Measurements from ENCODE around the gene FRMD6.

Gene FRMD6

GRCh38 chr14:51650716-51651387 is 858 bp upstream of the FRMD6 start:
- H3K4me3 ChIP-seq (ENCODE audit: low read length, poor library complexity, severe bottlenecking) = peak overlapping the region; percentile 83
- H3K79me2 ChIP-seq (ENCODE audit: insufficient read depth, low read length) = 0 out of 2 replicates have a peak, but pooled peaks cover 4% of the 10 kb centered on the region
- no peaks in the 10 kb centered on the region for H3K36me3 ChIP-seq (ENCODE audit: insufficient read depth, low read length)
- H4K20me1 ChIP-seq (ENCODE audit: insufficient read depth, low read length, poor library complexity, severe bottlenecking) = no peaks in the 10 kb centered on the region
- H3K9ac ChIP-seq (ENCODE audit: low read depth, low read length, poor library complexity, severe bottlenecking) = peak overlapping the region; percentile 77
- peaks cover 34% of the 10 kb centered on the region for H3K4me1 ChIP-seq (ENCODE audit: insufficient read depth, low read length, poor library complexity, severe bottlenecking)
- H3K27me3 ChIP-seq (ENCODE audit: insufficient read depth, low read length, poor library complexity, severe bottlenecking) = no peaks in the 10 kb centered on the region
- peak overlapping the region; percentile 79 for H3K4me2 ChIP-seq (ENCODE audit: low read depth, low read length, poor library complexity, severe bottlenecking)
- H3K9me3 ChIP-seq (ENCODE audit: insufficient read depth, low read depth, low read length) = no peaks in the 10 kb centered on the region
- TF ChIP-seq EZH2phosphoT487 (IDR thresholded peaks at IDR 0.05; ENCODE audit: borderline replicate concordance) (no peak), CTCF (conservative IDR thresholded peaks at IDR 0.05; ENCODE audit: low read length) (no peak)
- H2AFZ ChIP-seq (ENCODE audit: low read length) = peak overlapping the region; percentile 97
- H3K9me2 ChIP-seq (replicated peaks; ENCODE audit: low read depth, low read length) = no peaks in the 10 kb centered on the region
- H3F3A ChIP-seq (ENCODE audit: low read depth) = no peaks in the 10 kb centered on the region

GRCh38 chr14:51652168-51653078 is 713 bp downstream of the FRMD6 start:
- no peaks in the 10 kb centered on the region for H3F3A ChIP-seq (ENCODE audit: low read depth)
- peak overlapping the region; percentile 46 for H3K9ac ChIP-seq (ENCODE audit: low read depth, low read length, poor library complexity, severe bottlenecking)

More at GRCh38 chr14:51652168-51653078, 713 bp downstream of the FRMD6 start:
- H3K4me3 ChIP-seq (ENCODE audit: low read length, poor library complexity, severe bottlenecking) = peak overlapping the region; percentile 75
- H3K9me2 ChIP-seq (replicated peaks; ENCODE audit: low read depth, low read length) = no peaks in the 10 kb centered on the region
- no peaks in the 10 kb centered on the region for H3K9me3 ChIP-seq (ENCODE audit: insufficient read depth, low read depth, low read length)
- peaks cover 39% of the 10 kb centered on the region for H3K4me1 ChIP-seq (ENCODE audit: insufficient read depth, low read length, poor library complexity, severe bottlenecking)
- H3K36me3 ChIP-seq (ENCODE audit: insufficient read depth, low read length) = no peaks in the 10 kb centered on the region
- peak overlapping the region; percentile 84 for H2AFZ ChIP-seq (ENCODE audit: low read length)
- H3K79me2 ChIP-seq (ENCODE audit: insufficient read depth, low read length) = 0 out of 2 replicates have a peak, but pooled peaks cover 4% of the 10 kb centered on the region
- no peak; the same call in 1 of the 2 replicates for TF ChIP-seq CTCF (conservative IDR thresholded peaks at IDR 0.05; ENCODE audit: low read length)
- TF ChIP-seq EZH2phosphoT487 (IDR thresholded peaks at IDR 0.05; ENCODE audit: borderline replicate concordance) = no peak
- peaks cover 5% of the 10 kb centered on the region for H3K27me3 ChIP-seq (ENCODE audit: insufficient read depth, low read length, poor library complexity, severe bottlenecking)
- H4K20me1 ChIP-seq (ENCODE audit: insufficient read depth, low read length, poor library complexity, severe bottlenecking) = no peaks in the 10 kb centered on the region
- H3K4me2 ChIP-seq (ENCODE audit: low read depth, low read length, poor library complexity, severe bottlenecking) = peak overlapping the region; percentile 91

Data from Loucy (cell line).